Activated CD4-positive, alpha-beta T cell treated with anti-CD3 and anti-CD28 coated beads, Interleukin-2, amount 50 U/mL, for 4 hours (primary cell): ENCODE measurements around the gene KIN.
"Not testable (repeated sequence)": the region's sequence is repeated elsewhere in the genome, so short reads cannot be mapped to it uniquely, and the experiment has no call there.

Experiments
- DNase-seq, 2 experiments: peaks; one replicate each; pipeline ENCODE4 v3.0.0-alpha.2; 2020

Gene KIN

DNA sequence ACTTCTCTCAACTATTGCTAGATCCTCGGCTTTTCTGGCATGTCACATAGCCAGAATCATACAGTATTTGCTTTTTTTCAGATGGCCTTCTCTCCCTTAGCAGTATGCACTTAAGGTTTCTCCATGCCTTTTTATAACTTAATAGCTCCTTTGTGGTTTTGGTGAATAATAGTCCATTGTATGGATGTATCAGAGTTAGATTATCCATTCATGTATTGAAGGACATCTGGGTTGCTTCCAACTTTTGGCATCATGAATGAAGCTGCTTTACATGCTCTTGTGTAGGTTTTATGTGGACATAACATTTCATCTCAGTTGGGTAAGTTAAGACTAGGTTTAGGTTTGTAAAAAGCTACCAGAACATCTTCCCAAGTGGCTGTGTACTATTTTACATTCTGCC is 4.7 kb upstream of the KIN start:
- no peak for DNase-seq

DNA sequence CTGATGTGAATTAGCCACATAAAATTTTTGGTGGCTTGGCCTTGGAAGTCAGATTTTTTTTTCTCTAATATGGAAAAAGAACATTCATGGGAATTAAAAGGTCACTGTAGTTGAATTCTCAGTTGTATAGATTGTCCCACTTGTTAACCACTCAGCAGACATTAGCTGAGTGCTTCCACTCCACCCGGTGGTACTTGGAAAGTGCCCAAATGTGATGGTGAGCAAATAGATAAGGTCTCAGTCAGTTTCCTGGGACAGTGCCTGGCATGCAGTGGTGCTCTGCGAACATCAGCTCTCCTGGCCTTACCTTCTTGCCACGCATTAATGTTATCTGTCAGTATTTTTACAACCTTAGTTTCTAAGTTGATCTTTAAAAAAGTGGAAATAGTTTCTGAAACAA is 1.6 kb upstream of the KIN start:
- no peak for DNase-seq

DNA sequence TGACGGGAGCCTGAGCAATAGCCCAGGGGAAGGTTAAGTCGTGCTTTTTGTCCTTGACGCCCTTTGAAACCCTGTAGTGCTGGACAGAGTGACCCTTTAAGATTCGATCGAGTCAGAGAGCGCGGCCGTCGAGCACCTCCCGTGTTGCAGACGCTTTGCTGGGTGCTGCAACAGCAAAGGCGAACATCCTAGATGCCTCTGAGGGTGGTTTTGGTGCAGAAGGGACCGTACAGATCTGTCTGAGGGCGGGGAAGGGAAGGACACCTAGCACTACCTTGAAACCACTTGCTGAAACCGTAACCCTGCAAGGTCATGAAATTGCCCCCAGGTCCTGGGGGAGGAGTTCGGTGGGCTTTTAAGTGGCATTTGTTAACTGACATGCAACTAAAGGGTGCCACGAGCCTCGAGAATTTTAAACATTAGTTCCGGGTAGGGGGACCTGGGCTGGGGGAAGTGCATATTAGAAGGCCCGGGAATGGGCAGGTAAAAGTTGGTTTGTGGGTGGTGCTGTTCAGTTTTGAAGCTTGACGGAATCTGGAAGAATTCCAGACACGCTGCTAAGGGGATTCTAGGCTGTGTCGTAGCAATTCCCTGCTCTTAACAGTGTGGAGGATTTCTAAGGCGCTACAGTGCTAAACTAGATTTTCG is 970 bp upstream of the KIN start:
- no peak for DNase-seq

DNA sequence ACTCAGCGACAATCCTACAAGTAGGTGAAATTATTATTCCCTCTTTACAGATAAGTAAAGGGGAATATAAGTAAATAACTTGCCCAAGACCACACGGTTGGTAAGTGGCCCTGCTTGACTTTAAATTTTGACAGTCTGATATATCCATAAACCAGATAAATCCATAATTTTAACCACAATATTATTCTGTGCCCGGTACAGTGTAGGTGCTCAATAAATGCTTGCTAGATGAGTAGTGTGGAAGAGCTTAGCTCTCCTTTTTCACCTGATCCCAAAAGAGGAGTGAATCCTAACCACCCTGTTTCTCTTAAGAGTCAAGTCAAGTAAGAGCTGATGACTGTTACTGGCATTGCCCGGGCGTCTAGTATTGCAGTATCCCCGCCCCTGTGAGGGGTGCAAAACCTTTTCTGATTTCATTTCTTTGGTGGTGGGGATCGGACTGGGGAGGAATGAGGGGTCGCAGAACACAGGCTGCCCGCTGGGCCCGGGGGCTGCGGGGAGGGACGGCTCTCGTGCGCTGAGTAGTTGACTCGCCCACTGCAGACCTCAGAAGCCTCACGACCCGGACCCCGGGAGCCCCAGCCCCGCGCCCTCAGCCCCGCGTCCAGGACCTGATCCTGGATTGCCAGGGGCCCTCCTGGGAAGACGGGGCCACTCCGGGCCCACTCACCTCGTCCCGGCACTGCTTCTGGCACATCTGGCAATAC is 490 bp downstream of the KIN start:
- no peak for DNase-seq

DNA sequence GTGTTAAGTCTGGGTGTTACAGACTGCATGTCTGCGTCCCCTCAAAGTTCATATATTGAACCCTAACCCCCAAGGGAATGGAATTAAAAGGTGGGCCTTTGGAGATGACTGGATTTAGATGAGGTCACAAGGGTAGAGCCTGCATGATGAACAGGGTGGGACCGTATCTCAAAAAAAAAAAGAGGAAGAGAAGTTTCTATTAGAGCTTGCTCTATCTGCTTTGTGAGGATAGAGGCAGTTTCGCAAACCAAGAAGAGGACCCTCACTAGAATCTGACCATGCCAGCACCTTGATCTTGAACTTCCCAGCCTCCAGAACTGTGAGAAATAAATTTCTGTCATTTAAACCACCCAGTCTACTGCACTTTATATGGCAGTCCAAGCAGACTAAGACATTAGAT is 1.4 kb downstream of the KIN start:
- DNase-seq = no peak

DNA sequence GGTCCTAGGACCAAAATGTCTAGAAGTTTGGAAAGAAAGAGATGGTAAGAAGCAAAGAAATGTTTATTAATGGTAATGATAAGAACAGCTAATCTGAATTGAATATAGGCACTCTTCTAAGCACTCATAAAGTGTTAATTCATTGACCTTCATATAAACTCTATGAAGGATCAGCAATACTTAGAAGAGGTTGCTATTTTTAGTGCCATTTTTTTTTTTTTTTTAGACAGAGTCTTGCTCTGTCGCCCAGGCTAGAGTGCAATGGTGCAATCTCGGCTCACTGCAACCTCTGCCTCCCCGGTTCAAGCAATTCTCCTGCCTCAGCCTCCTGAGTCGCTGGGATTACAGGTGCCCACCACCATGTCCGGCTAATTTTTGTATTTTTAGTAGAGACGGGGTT is 5.6 kb downstream of the KIN start:
- not testable (repeated sequence) for DNase-seq

DNA sequence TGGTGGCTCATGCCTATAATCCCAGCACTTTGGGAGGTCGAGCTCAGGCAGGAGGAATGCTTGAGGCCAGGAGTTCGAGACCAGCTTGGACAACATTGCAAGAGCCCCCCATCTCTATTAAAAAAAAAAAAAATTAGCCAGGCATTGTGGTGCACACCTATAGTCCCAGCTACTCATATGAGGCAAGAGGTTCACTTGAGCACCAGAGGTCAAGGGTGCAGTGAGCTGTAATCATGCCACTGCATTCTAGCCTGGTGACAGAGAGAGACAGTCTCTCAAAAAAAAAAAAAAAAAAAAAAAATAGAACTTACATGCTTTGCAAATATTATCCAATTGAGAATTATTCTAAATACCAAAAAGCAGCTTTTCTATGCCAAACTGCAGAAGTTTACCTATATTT is 11.0 kb downstream of the KIN start:
- DNase-seq = no peak

DNA sequence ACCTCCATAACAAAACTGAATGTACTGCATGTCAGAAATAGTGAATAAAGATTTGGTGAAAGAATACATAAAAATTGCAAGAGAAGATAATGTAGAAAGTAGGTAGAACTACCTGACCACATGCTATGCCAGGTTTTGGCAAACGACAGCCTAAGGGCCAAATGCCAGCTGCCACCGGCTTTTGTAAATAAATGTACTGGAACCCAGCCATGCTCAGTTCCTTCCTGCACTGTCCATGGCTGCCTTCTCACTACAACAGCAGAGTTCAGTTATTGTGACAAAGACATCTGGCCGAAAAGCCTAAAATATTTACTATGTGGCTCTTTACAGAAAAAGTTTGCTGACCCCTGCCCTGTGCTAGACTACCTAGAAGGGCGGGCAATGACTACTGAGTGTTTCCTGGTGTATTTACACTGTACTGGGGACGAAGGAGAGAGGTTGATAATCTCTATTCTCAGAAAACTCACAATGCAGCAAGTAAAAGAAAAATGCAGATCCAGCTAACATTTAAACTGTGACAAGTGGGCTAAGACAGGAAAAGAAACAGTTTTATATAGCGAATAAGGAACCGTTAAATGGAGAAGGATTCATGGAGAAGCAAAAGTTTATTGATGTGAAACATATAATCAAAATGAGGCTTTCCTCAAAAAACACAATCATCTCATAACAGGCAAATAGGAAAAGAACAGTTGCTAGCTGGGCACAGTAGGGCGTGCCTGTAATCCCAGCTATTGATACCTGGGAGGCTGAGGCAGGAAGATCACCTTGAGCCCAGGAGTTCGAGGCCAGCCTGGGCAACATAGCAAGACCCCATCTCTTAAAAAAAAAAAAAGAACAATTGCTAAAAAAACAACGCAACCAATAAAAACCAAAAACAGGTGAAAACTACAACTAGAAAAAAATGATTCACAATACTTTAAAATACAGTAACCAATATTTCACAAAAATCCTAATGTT is 13.7 kb downstream of the KIN start:
- DNase-seq = no peak

DNA sequence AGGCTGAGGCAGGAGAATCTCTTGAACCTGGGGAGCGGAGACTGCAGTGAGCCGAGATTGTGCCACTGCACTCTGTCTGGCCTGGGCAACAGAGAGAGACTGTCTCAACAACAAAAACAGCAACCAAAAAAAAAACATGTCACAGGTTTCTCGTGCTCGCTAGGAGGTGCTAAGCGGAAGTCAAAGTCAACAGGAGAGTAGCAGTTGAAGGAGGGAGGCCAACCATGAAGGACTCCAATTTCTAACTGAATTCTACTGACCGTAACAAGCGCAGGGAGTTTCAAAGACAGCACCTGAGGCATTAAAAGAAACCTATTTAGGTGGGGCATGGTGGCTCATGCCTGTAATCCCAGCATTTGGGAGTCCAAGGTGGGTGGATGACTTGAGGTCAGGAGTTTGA is 19.4 kb downstream of the KIN start:
- DNase-seq = no peak

DNA sequence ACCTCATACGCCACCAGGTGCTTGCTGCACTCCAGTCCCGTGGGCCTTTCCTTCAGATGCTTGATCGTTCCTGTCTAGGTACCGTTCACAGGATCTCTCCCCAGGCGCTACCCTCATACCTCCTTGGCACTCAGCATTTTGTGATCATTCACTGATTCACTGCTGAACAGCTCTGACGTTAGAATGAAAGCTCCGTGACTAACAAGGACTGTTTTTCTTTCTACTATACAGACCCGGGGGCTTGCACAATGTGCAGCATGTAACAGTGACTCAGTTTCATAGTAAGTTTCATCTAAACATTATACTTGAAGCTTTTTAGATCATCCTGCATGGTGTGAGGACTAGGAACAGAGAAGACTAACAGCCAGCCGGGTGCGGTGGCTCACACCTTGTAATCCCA is 20.6 kb downstream of the KIN start:
- no peak for DNase-seq

DNA sequence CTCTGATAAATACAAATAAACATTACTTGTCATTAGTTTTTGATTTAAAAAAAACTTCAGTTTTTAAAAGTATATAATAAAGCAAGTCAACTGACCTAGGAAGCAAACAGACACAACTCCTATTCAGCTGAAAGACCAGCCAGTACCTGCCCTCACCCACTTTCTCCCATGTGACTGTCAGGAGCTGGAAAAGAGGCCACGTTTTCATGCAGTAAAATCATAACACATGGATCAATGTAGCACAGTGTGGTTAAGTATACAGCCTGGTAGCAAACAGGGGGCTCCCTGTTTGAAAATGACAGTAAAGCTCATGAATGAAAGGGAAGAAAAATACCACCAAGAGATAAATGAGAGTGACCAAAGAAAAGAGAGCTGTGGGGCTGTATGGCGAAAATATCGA is 21.6 kb downstream of the KIN start:
- no peak for DNase-seq

DNA sequence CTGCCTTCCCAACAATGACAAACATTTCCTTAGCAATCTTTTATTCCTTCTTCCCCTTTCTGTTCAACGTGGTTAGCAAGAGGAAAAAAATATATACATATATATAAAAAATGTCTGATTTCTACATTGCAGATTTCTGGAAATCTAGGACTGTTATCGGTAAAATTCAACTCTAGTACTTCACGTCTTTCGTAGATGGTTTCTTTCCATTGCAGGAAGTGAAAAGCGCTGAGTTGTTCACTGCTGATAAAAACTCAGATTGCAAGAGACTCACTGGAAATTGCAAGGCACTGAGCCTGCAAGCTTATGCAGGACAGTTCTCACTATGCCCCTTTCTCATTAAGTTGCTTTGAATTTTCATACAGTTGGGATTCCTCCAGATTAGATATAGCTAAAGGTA is 23.9 kb downstream of the KIN start:
- DNase-seq = no peak

DNA sequence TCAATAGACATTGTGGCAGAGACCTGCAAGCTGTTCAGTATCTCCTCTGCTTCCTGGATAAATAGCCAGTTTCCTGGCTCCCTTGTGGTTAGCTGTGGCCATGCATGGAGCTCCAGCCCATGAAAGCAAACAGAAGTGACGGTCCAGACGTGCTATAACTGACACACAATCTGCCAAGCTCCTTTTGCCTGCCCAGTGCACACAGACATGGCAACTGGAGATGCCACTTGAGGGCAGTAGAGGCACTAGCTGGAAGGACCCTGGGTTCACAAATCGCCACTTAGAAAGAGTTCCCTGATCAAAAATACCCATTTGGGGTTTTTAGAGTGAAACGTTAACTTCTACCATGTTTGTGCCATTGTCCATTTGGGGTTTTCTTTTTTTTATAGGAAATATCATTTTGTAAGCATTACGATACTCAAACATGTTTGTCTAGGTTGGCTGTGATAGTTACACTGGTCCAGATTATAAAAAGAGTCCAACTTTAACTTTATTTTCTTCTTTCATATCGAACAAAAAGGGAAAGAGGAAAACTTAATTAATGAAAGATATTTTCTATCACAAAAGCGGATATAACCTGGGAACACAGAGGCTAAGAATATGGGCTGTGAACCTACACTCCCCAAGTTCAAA is 31.3 kb downstream of the KIN start:
- peak in 1 of 2 experiments; percentile 1 for DNase-seq

DNA sequence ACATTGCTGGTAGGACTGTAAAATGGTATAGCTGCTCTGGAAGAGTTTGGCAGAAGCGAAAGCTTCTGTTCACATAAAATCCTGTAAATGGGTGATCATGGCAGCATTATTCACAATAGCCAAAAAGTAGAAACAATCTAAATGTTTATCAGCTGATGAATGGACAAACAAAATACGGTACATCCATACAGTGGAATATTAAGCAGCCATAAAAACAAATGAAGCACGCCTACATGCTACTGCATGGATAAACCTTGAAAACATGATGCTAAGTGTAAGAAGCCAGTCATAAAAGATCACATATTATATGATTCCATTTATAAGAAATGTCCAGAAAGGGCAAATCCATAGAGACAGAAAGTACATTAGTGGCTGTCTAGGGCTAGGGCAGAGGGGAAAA is 32.7 kb downstream of the KIN start:
- DNase-seq = no peak

DNA sequence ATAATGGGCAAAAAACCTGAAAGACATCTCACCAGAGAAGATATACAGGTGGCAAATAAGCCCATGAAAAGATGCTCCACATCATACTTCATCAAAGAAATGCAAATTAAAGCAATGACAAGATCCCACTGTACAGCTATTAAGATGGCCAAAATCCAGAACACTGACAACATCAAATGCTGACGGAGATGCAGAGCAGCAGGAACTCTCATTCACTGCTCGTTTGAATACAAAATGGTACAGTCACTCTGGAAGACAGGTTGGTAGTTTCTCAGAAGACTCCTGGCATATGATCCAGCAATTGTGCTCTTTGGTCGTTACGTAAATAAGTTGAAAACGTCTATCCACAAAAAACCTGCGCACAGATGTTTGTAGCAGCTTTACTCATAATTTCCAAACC is 35.5 kb downstream of the KIN start:
- no peak for DNase-seq

DNA sequence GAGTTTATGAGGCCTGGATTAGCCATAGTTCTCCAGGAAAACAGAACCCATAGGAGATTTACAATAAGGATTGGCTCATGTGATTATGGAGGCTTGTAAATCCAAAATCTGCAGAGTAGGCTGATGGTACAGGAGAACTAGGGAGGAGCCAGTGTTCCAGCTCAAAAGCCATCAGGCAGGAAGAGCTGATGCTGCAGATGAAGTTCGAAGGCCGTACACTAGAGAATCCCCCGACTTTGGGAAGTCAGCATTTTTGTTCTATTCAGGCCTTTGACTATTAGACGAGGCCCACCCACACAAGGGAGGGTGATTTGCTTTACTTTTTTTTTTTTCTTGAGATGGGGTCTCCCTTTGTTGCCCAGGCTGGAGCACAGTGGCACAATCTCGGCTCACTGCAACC is 37.6 kb downstream of the KIN start:
- no peak for DNase-seq

DNA sequence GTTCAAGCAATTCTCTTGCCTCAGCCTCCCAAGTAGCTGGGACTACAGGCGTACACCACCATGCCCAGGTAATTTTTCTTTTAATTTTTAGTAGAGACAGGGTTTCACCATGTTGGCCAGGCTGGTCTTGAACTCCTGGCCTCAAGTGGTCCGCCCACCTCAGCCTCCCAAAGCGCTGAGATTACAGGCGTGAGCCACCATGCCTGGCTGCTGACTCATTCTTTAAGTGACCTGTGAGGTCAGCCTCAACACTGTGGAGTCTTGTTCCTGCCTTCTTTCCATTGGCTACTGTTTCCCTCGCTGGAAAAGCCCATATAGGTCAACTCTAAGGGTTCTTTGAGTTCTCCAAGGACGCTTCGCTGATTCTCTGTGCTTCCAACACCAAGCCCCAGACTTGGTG is 39.2 kb downstream of the KIN start:
- not testable (repeated sequence) for DNase-seq

DNA sequence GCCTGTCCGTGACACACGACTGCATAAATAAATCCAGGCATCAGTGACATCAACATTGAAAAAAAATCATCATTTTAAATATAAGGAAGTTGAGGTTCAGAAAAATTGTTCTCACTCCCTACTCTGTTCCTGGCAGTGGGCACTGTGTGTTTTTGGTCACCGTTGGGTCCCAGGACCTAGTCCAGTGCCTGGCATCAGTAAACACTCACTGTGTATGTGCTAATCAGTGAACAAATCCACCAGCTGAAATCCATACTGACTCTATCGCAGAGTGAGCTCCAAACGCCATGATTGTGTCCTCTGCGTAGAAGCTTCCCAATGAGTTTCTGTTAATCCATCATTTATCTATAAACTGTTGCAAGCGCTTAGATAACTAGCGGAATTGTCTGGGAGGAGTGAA is 43.5 kb downstream of the KIN start:
- no peak for DNase-seq

DNA sequence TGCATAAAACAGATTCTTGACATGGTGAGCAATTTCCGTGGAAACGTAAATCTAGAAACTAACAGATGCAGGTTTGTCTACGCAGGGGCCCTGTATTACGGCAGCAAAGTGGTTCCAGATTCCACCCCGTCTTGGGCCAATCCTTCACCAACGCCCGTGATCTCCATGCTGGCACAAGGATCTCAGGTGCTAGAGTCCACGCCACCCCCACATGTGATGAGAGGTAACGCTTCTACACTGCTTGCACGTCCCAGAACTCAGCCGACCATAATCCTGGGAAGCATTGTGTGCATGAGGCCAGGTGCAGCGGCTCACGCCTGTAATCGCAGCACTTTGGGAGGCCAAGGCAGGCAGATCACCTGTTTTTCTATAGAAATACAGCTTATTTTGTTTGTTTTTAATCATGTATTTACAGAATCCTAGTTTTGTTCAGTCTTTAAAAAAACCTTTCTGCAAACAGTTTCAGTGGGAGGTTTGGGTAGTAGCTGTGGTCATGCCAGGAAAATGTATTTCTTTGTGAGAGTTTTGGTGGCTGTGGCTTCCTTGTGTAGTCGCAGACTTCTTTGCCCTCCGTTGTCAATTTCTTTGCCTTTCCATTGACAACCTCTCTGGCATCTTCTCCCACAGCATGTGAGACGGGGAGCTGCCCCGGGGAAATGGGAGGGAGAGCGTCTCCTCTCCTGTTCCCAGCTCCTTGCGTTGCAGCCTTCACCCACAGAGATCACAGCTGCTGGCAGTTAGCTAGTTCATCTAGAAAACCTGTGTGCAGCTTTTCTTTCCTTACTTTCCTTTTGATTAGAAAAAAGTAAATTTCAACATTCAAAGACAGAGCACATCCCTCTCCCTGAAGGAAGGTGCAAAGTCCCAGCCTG is 49.0 kb downstream of the KIN start:
- no peak for DNase-seq

DNA sequence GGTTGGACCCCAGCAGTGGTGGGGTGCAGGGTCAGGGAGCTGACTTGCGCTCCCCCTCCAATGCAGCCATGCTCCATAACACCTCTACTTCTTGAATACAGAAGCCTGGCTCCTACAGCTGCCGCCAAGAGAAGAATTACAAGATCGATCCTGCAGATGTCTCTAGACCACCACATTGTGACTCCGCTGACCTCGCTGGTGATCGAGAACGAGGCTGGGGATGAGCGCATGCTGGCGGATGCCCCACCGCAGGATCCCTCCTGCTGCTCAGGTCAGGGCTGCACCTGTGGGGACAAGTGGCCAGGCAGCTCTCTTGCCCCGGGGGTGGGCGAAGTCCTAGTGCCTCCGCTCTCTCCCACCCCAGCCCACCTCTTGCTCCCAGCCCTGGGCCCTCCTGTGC is 53.0 kb downstream of the KIN start:
- DNase-seq = no peak

DNA sequence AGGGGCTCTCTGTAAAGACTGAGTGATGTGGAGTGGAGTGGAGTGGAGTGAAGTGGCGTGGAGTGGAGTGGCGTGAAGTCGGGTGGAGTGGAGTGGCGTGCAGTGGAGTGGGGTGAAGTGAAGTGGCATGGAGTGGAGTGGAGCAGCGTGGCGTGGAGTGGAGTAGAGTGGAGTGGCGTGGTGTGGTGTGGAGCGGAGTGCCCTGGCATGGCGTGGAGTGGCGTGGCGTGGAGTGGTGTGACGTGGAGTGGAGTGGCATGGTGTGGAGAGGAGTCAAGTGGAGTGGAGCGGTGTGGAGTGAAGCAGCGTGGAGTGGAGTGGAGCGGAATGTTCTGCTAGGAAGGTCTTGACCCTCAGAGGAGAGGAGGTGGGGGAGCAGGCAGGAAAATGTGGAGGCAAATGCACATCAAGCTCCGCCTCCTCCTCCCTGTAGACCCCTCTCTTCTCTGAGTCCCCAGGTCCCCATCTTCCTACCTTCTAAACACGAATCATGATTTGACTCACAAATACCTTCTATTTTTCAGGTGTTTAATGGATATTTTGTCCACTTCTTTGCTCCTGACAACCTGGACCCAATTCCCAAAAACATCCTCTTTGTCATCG is 64.8 kb downstream of the KIN start:
- DNase-seq = no peak

DNA sequence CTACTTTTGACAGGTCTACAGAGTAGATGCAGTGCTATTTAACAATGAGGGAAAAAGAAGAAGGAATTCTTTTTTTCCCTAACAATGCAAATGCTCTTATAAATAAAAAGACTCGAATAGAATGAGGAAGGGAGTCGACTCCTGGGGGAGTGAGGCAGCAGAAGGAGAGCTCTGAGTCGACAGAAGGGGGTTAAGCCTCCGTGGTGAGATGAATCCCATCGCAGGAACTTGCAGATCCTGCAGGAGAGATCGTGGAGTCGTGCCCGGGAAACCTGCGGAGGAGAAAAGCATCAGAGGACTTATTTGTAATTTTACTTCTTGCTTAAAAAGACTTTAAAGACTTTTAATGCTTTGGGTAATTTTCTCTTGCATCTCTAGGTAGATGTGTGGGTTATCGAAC is 67.3 kb downstream of the KIN start:
- no peak for DNase-seq
